Prostate gland (tissue), 2 donors: ENCODE measurements around the gene PSMB1. TPM values are rescaled to one million over a fixed set of nuclear protein-coding genes. Genes with fewer than 3 reads are reported as not detected.

ENCODE experiments used
- DNase-seq: peaks from one replicate; pipeline ENCODE4 v3.0.0-alpha.2; 2019; ENCODE audit warnings: low spot score
- H3K27ac ChIP-seq, 2 donors: fragments of 200-600 bp; sonication (generic); 2 replicates each; pipeline ENCODE4 v1.5.1; 2017 to 2019
- H3K27me3 ChIP-seq: fragments of 200-600 bp; sonication (generic); replicated peaks from 2 replicates; pipeline ENCODE4 v1.5.1; 2019; ENCODE audit not compliant: insufficient read depth
- H3K36me3 ChIP-seq, 2 donors: fragments of 200-600 bp; sonication (generic); 1 replicate in 1 of 2; 2 replicates in 1 of 2; pipeline versions ENCODE4 v1.5.1 to v1.8.1; 2017 to 2019
- H3K4me1 ChIP-seq: fragments of 200-600 bp; sonication (generic); replicated peaks from 2 replicates; pipeline ENCODE4 v1.5.1; 2019
- H3K4me3 ChIP-seq, 2 donors: fragments of 200-600 bp; sonication (generic); 2 replicates each; pipeline ENCODE4 v1.5.1; 2017 to 2019
- H3K9me3 ChIP-seq: fragments of 200-600 bp; sonication (generic); 2 replicates; pipeline ENCODE4 v1.5.1; 2017
- POLR2A ChIP-seq: fragments of 450-650 bp; IDR thresholded peaks from one replicate; pipeline ENCODE4 v1.6.1; 2016; ENCODE audit warnings: antibody characterized with exemption, mild to moderate bottlenecking
- POLR2AphosphoS5 ChIP-seq: sonication (generic); formaldehyde crosslinking; IDR thresholded peaks from one replicate; pipeline ENCODE4 v1.6.1; 2017; ENCODE audit warnings: antibody characterized with exemption
- WGBS: methylation state at CpG from one replicate; pipeline ENCODE4 v1.1.5; 2018; 5-methylcytosine and 5-hydroxymethylcytosine counted together
- intact Hi-C: fragments of 100-400 bp; cut with DNase I; formaldehyde crosslinking; loops from one replicate; pipeline ENCODE4 v1.14.2; 2022
- total RNA-seq, 2 donors: library from RNA; depleted of rRNA; stranded (reverse); fragments of >200 nt; gene quantifications; one replicate each; pipeline ENCODE4 v1.1.0, GENCODE V29; 2016
- TF ChIP-seq, protein P1 (sequence below), 4 experiments: fragments of 200-600 bp in 2 of 4; fragments of 450-650 bp in 2 of 4; sonication (generic) in 2 of 4; IDR thresholded peaks; 1 replicate in 3 of 4; 2 replicates in 1 of 4; pipeline ENCODE4 v1.5.1; 2016 to 2019; ENCODE audit warnings: antibody characterized with exemption in 4 of 4, mild to moderate bottlenecking in 2 of 4, moderate library complexity in 2 of 4

The PSMB1 gene
- total RNA-seq, 2 donors from 2014 or later = 188 to 234 TPM

DNA sequence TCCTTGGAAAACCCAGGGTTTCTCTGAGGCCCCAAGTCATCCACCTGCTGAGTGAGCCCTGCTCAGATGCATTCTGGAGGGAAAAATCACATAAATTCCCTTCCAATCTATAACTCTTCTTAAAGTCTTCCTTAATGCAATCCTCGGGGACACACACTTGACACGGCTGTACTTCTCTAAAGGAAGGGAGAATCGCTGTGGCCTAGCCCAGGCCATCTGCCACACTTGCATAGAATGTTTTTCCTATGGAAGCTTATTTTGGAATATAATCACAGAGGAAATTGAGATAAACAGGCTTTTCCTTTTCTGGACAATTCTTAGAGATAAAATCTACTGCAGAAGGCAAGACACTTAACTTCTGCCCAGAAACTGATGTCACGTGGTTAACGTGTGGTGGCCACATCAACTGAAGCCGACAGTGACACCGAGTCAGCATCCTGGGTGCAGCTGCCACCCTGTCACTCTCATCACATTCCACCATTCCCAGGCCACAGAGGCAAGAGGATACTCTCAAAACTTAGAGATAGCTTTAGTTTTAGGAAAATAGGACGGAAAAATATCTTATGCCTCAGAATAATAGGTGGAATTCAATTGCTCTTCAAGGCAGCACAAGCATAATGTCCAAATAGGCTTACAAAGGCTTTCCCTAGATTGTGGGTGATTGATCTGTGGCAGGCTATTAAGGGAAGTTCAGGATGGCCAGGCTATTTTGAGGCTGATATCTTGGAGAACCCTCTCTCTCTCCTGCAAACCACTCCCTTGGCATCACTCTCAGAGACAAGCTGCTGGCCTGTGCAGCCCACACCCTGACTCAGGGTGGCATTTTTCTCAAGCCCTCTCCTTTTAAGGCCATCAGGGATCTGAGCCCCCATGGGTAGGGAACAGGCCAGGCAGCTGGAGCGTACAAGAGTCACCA, 29.6 kb downstream of the PSMB1 start:
- H3K36me3 ChIP-seq = no peaks in the 10 kb centered on the region
- H3K4me3 ChIP-seq = no peak overlapping the region
- TF ChIP-seq, protein P1, sequence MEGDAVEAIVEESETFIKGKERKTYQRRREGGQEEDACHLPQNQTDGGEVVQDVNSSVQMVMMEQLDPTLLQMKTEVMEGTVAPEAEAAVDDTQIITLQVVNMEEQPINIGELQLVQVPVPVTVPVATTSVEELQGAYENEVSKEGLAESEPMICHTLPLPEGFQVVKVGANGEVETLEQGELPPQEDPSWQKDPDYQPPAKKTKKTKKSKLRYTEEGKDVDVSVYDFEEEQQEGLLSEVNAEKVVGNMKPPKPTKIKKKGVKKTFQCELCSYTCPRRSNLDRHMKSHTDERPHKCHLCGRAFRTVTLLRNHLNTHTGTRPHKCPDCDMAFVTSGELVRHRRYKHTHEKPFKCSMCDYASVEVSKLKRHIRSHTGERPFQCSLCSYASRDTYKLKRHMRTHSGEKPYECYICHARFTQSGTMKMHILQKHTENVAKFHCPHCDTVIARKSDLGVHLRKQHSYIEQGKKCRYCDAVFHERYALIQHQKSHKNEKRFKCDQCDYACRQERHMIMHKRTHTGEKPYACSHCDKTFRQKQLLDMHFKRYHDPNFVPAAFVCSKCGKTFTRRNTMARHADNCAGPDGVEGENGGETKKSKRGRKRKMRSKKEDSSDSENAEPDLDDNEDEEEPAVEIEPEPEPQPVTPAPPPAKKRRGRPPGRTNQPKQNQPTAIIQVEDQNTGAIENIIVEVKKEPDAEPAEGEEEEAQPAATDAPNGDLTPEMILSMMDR (IDR thresholded peaks at IDR 0.05) = no peak
- TF ChIP-seq POLR2A = no peak
- no peak for TF ChIP-seq POLR2AphosphoS5
- no peaks in the 10 kb centered on the region for H3K9me3 ChIP-seq
- no peak overlapping the region for H3K27ac ChIP-seq
- DNase-seq = no peak
- H3K4me1 ChIP-seq = no peaks in the 10 kb centered on the region
- intact Hi-C loops = loop anchor here (10.0 kb wide), 1 partner anchor 219 kb away; the partner anchor contains the start of gene FAM120B
- WGBS = 60% methylated on average over 9 of the region's 9 CpGs
- H3K27me3 ChIP-seq = no peaks in the 10 kb centered on the region

DNA sequence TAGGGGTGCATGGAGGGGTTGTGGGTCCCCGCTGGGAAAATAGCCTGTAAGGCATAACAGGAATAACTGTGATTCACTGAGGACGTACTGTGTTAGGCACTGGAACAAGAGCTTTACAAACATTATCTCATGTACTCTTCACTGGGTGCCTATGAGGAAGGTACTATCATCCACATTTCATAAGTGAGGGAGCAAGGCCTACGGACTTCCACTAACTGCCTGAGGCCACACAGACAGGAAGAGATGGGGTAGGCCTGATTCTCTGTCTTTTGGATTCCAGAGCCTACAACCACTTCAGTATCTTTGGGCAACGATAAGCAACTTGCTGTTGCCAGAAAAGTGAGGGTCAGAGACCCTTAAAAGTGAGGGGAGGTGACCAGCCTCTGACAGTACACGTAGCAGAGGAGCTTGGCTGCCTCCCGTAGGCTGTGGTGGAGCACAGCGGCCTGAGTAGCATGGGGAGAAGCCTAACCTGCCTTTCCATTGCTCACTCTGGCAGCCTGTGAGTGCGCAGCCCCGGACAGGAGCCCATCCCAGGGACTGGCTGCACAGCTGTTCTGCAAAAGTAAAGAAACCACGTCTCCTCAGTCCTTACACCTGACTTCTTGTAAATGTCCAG, 30.4 kb downstream of the PSMB1 start:
- DNase-seq = no peak
- no peaks in the 10 kb centered on the region for H3K27me3 ChIP-seq
- H3K4me1 ChIP-seq = no peaks in the 10 kb centered on the region
- 85% methylated on average over 10 of the region's 10 CpGs for whole genome bisulfite sequencing
- no peak for TF ChIP-seq POLR2AphosphoS5
- TF ChIP-seq POLR2A = no peak
- TF ChIP-seq, protein P1 (IDR thresholded peaks at IDR 0.05) = no peak
- H3K27ac ChIP-seq = no peak overlapping the region
- intact Hi-C loops = loop anchor here (10.0 kb wide), 1 partner anchor 218 kb away; the partner anchor contains the start of gene FAM120B
- H3K36me3 ChIP-seq = no peaks in the 10 kb centered on the region
- no peak overlapping the region for H3K4me3 ChIP-seq
- no peaks in the 10 kb centered on the region for H3K9me3 ChIP-seq

DNA sequence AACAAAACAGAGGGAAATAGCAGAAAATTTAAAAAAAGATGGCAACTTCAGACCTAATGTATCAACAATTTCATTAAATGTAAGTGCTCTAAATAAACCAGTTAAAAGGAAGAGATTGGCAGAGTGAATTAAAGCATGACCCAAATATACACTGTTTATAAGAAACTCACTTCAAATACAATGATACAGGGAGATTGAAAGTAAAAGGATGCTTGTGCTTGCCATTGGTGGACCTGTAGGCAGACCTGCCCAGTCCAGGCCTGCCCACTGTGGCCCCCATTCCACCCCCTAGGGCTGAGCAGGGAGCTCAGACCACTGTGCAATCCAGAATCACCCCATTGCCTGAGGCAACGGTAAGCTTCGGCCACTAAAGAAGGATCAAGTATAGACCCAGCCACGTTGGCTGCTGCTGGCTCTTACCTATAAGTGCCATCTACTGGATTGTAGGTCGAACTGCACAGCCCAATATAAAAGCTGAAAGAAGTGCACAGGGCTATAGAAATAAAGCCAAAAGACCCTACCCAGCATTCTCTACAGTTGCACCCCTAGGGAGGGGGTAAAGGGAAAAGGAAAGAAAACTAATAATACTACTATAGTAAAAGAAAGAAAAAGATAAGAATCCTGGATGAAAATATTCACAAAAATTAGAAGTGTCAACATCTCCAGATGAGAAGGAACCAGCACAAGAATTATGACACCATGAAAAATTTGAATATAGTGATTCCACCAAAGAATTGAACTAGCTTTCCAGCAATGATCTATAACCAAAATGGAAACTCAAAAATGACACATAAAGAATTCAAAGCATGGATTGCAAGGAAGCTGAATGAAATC, 36.1 kb downstream of the PSMB1 start:
- Histone ChIP-seq H3K9me3 (no peaks in the 10 kb centered on the region), H3K27me3 (no peaks in the 10 kb centered on the region), H3K36me3 (no peaks in the 10 kb centered on the region), H3K4me1 (no peaks in the 10 kb centered on the region), H3K27ac (no peak overlapping the region), H3K4me3 (no peak overlapping the region)
- 0% methylated on average over 4 of the region's 4 CpGs for WGBS
- peak; percentile 34 for DNase-seq
- TF ChIP-seq, protein P1 (IDR thresholded peaks at IDR 0.05) = peak; percentile 14 to 75 (median 56)
- TF ChIP-seq POLR2AphosphoS5 (no peak), POLR2A (no peak)
- intact Hi-C loops = loop anchor here (5.0 kb wide), 1 partner anchor 555 kb away; no protein-coding TSS in a partner anchor

GRCh38 chr6:170514908-170515307, 38.2 kb downstream of the PSMB1 start:
- no peak for DNase-seq
- Histone ChIP-seq H3K9me3 (no peaks in the 10 kb centered on the region), H3K27me3 (no peaks in the 10 kb centered on the region), H3K27ac (no peak overlapping the region), H3K4me1 (no peaks in the 10 kb centered on the region), H3K4me3 (no peak overlapping the region), H3K36me3 (no peaks in the 10 kb centered on the region)
- WGBS = 69% methylated on average over 1 of the region's 1 CpG
- no peak for TF ChIP-seq POLR2A
- TF ChIP-seq POLR2AphosphoS5 = no peak
- TF ChIP-seq, protein P1 (IDR thresholded peaks at IDR 0.05) = no peak
- intact Hi-C loops = loop anchor here (5.0 kb wide), 1 partner anchor 553 kb away; no protein-coding TSS in a partner anchor
